ENCODE data around the gene ATP6AP1.

ATP6AP1 gene

DNA sequence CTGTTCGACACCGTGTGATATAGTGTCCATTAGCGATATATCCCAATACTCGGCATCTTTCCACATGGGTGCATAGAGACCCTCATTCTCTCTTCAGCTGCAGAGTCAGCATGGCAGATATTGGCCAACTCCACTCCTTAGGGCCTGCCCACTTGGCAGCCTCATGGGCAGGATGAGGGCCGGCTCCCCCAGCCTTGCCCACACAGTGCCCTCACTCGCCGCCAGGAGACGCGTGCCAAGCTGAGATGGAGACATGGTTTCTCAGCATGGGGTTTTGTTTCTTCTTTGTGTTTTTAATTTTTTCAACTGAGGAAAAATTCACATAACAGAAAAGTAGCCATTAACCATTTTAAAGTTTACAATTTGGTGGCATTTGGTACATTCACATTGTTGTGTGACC lies 24.3 kb downstream of the ATP6AP1 start:
- no peak for DNase-seq

DNA sequence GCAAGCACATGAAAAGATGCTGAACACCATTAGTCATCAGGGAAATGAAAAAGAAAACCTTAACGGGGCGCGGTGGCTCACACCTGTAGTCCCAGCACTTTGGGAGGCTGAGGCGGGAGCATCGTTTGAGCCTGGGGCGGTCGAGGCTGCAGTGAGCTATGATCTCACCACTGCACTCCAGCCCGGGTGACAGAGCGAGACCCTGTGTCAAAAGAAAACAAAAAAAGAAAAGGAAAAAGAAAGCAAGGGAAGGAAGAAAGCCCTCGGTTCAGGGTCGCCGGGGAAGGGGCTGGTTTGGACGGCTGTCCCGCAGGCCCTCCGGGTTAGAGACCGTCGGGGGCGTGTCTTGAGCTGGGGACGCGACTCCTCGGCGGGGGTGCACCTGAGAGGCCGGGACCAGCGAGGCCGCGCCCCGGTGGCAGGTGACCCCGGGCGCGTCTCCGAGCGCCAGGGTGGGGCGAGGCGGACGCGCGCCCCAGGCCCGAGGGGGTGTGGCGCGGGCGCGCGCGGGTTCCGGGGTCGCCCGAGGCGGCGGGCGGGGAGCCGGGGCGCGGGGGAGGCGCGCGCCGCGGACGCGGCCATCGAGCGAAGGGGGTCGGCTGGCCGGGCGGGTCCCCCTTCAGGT lies 29.1 kb downstream of the ATP6AP1 start:
- no peak for DNase-seq

DNA sequence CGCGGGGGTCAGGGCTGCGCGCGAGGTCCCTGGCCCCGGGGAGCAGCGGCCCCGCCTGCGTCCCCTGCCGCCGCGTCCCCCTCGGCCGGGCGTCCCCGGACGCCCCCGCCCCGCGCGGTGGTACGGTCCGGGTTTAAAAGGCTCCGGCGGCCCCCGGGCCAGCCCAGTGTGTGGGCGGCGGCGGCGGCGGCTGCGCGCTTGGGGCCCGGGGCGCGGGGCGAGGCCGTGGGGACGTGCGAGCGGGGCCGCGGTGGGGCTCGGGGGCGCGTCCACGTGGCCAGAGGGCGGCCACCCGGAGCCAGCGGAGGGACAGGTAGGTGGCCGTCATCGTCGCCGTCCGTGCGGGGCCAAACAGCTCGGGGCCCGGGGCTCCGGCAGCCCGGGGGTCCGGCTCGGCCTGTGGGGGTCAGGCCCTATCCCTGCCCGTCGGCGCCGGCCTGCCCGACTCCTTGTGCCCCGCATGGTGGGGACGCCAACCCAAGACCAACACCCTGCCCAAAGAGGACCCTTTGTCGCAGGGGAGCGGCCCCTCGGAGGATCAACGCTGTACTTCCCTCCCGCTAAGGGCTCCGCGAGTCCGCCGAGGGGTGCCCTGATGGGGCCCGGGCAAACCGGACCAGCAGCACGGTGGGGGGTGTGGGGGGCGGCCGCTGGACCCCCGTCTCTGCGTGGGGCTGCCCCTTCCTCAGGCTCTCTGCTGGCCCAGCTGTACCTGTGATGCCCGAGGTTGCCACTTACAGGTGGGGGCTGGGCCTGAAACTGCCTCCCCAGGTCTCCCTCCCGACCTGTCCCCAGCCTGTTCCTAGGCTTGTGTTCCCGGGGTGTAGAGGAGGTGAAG lies 29.9 kb downstream of the ATP6AP1 start, which contains the start of gene PLXNA3:
TSS of gene PLXNA3 (plus strand) at position 166 of the 838 bp plus-strand sequence. CDS start 1,903 bp downstream, outside the sequence.
- DNase-seq: no peak

DNA sequence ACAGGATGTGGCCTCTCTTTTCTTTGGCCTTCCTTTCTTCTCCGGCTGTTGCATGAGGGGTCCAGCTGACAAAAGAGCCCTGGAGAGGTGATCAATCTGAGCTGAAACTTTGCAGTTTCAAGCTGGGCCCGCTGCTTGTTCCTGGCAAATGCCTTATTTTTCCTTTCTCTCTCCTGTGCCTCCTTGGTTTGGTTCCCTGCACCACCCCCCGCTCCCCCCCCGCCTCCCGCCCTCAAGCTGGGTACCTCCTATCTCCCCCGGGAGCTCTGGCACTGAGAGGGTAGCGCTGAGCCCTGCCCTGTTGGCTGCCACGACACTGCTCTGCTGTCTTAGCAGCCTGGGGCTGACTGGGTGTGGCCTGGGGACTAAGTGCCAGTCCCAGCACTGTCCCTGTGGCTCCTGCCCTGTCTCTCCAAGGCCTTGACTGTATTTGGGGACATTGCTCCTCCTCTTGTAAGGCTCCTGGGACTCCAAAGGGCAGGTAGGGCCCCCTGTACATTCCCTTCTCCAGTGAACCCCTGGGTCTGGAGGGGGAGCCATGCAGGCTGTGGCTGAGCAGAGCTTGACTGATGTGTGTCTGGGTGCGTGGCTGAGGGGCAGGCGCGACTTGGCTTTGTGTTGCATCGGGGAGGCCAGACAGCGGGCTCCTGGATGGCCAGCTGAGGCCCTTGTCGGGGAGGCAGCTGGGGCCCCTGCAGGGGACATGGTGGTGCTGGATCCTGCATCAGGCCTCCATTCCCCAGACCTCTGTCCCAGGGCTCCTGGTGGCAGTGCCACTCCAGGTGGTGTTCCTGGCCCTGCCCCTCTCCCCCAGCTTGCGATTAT lies 30.7 kb downstream of the ATP6AP1 start:
- DNase-seq: no peak

DNA sequence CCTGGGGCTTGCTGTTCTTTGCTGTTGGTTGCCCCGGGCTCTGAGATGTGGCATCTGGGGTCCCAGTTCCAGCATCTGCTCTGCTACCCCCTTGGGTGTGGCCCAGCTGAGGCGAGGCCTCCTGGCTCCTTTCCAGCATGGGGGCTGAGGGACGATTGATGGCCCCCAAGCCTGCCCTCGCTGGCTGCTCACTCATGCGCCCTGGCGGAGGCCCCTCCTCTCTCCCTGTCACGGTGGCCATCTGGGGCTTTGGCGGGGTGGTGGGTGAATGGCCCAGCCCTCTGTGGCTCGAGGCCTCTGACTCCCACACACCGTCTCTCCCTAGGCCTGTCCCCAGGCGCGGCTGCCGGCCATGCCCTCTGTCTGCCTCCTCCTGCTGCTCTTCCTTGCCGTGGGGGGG lies 31.4 kb downstream of the ATP6AP1 start:
- no peak for DNase-seq

DNA sequence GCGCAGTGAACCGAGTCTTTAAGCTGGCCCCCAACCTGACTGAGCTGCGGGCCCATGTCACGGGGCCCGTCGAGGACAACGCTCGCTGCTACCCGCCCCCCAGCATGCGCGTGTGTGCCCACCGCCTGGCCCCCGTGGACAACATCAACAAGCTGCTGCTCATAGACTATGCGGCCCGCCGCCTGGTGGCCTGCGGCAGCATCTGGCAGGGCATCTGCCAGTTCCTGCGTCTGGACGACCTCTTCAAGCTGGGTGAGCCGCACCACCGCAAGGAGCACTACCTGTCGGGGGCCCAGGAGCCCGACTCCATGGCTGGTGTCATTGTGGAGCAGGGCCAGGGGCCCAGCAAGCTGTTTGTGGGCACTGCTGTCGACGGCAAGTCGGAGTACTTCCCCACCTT lies 31.8 kb downstream of the ATP6AP1 start:
- DNase-seq: no peak

DNA sequence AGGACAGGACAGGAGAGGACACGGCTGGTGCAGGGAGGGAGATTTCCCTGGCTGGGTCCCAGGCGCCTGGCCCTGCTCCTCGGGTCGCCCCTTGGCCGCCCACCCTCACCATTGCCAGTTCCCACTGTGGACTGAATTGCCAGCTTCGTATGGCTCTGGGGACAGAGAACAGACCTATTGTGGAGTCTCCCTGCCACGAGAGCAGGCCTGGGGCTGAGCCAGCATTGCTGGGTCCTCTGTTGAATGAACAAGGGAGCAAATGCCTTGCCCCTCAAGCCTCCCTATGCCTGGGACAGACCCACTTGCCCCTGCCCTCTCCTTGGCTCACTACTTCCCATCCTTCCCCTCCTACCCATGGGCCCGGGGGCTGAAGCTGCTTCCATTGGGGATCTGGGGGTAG lies 33.9 kb downstream of the ATP6AP1 start:
- DNase-seq: no peak

DNA sequence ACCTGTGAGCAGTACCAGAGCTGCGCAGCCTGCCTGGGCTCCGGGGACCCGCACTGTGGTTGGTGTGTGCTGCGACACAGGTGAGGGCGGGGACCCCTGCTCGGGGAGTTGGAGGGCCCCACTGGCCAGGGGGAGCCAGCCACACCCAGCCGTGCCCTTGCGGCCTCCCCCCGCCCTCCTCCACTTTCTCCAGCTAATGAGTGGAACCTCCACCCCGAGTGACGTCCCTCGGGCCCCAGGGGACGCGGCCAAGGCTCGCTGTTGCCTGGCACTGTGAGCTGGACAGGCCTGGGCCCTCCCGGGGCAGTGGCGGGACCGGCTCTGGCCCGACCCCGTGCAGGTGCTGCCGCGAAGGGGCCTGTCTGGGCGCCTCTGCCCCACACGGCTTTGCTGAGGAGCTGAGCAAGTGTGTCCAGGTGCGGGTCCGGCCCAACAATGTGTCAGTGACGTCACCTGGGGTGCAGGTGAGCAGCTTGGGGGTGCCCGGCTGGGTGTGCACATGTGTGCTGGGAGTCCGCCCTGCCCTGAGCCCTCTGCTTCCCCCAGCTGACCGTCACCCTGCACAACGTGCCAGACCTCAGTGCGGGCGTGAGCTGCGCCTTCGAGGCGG lies 35.2 kb downstream of the ATP6AP1 start:
- no peak for DNase-seq

DNA sequence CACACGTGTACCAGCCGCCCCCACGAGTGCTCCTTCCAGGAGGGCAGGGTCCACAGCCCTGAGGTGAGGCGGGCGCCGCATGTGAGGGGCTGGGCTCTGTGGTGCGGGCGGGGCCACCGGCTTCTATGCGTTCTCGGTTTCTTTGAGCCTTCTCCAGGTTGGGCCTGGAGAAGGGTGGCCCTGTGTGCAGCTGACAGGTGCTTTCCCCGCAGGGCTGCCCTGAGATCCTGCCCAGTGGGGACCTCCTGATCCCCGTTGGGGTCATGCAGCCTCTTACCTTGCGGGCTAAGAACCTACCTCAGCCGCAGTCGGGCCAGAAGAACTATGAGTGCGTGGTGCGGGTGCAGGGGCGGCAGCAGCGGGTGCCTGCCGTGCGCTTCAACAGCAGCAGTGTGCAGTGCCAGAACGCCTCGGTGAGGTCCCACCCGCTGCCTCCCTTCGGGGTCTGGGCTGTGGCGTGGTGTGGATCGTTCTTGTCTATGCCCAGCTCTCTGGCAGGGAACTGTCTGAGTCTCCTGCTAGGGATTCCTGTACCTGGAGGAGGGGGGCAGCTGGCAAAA lies 36.4 kb downstream of the ATP6AP1 start:
- DNase-seq: no peak

DNA sequence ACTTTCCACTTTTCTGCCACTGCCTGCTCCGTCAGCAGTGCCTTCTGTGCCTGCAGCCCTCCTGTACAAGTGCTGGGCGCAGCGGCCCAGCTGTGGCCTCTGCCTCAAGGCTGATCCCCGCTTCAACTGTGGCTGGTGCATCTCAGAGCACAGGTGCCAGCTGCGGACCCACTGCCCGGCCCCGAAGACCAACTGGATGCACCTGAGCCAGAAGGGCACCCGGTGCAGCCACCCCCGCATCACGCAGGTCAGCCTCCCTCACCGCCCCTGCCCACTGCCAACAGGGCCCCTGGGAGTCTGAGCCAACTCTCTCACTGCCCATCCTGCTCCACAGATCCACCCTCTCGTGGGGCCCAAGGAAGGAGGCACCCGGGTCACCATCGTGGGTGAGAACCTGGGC lies 37.1 kb downstream of the ATP6AP1 start:
- DNase-seq: no peak

DNA sequence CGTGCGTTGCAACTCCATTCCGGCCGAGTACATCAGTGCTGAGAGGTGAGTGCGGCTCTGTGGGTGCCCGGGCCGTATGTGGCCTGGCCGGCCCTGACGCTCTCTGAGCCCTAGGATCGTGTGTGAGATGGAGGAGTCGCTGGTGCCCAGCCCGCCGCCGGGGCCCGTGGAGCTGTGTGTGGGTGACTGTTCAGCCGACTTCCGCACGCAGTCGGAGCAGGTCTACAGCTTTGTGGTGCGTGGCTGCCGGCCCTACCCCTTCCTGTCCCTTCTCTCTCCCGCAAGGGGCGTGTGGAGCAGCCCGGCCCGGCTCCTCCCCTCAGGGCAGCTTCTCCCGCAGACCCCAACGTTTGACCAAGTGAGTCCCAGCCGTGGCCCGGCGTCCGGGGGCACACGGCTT lies 37.6 kb downstream of the ATP6AP1 start:
- DNase-seq: no peak

DNA sequence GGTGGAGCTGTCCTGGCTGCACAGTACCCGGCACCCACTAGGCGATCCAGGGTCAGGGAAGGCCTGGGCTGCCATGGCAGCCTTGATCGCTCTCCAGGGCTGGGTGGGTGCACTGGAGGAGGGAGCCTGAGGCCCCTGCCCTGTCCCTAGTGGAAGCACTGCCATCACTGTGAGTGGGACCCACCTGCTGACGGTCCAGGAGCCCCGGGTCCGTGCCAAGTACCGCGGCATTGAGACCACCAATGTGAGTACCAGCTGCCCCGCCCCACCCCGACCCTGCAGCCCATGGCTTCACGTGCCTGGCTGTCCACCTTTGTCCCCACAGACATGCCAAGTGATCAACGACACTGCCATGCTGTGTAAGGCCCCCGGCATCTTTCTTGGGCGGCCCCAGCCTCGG lies 38.4 kb downstream of the ATP6AP1 start:
- no peak for DNase-seq

DNA sequence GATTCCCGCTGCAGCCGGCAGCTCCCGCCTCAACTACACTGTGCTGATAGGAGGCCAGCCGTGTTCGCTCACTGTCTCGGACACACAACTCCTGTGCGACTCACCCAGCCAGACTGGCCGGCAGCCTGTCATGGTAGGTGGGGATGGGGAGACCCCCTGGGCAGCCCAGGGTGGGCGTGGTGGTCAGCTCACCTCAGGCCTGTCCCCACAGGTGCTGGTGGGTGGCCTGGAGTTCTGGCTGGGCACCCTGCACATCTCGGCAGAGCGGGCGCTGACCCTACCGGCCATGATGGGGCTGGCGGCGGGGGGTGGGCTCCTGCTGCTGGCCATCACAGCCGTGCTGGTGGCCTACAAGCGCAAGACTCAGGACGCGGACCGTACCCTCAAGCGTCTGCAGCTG lies 39.1 kb downstream of the ATP6AP1 start:
- DNase-seq: no peak

DNA sequence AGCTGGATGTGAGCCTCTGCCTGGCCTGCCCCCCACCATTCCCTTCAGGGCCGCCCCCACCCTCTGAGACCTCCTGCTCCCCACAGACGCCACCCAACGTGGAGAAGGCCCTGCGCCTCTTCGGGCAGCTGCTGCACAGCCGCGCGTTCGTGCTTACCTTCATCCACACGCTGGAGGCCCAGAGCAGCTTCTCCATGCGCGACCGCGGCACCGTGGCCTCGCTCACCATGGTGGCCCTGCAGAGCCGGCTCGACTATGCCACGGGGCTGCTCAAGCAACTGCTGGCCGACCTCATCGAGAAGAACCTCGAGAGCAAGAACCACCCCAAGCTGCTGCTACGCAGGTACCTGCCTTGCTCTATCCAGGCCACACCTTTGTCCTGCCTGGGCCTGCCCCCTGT lies 39.7 kb downstream of the ATP6AP1 start:
- DNase-seq: no peak

DNA sequence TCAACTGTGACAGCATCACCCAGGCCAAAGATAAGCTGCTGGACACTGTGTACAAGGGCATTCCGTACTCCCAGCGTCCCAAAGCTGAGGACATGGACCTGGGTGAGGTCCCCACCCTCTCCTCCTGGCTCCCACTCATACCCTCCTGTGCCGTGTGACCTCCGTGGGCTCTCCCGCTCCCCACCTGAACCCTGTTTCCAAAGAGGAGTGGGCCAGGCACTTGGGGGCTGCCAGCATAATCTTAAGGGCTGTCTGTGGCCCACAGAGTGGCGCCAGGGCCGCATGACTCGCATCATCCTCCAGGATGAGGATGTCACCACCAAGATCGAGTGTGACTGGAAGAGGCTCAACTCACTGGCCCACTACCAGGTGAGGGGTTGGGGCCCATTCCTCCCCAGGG lies 40.6 kb downstream of the ATP6AP1 start:
- no peak for DNase-seq

DNA sequence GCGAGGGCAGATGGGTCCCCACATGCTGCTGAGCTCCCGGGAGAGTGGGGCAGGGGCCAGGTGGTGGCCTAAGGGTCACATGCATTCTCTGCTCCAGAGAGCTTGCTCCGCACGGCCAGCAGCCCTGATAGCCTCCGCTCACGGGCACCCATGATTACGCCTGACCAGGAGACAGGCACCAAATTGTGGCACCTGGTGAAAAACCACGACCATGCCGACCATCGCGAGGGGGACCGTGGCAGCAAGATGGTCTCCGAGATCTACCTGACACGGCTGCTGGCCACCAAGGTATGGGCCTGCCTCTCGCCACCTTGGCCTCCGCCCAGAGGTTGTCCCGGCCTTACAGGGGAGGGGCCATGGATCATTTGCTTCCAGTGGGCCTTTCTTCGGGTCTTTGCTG lies 41.4 kb downstream of the ATP6AP1 start:
- no peak for DNase-seq

DNA sequence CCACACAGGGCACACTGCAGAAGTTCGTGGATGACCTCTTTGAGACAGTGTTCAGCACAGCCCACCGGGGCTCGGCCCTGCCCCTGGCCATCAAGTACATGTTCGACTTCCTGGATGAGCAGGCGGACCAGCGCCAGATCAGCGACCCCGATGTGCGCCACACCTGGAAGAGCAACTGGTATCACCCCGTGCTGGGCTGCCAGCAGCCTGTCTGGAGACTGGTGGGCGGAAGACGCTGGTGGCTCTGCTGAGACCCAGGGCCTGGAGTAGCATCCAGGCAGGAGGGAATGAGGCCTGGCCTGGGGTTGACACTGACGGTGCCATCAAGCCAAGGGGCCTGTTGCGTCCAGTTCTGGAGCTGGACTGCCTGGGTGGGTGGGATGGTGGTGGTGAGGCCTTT lies 42.0 kb downstream of the ATP6AP1 start:
- DNase-seq: no peak

DNA sequence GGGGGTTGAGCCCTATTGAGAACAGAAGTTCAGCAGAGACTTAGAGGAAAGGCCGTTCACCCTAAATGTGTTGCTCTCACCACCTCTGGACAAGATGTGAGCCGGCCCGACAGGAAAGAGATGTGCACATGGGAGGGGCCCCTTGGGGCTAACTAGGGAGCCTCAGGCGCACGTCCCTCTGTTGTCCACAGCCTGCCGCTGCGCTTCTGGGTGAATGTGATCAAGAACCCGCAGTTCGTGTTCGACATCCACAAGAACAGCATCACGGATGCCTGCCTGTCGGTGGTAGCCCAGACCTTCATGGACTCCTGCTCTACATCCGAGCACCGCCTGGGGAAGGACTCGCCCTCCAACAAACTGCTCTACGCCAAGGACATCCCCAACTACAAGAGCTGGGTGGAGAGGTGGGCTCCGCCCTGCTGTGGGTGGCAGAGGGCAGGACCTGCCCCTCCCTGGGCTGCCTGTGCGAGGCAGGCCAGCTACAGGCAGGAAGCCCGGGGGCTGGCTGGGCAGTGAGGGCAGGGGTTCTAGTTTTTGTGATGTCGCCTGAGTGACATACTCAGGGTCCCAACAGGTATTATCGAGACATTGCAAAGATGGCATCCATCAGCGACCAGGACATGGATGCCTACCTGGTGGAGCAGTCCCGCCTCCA lies 42.6 kb downstream of the ATP6AP1 start:
- no peak for DNase-seq

DNA sequence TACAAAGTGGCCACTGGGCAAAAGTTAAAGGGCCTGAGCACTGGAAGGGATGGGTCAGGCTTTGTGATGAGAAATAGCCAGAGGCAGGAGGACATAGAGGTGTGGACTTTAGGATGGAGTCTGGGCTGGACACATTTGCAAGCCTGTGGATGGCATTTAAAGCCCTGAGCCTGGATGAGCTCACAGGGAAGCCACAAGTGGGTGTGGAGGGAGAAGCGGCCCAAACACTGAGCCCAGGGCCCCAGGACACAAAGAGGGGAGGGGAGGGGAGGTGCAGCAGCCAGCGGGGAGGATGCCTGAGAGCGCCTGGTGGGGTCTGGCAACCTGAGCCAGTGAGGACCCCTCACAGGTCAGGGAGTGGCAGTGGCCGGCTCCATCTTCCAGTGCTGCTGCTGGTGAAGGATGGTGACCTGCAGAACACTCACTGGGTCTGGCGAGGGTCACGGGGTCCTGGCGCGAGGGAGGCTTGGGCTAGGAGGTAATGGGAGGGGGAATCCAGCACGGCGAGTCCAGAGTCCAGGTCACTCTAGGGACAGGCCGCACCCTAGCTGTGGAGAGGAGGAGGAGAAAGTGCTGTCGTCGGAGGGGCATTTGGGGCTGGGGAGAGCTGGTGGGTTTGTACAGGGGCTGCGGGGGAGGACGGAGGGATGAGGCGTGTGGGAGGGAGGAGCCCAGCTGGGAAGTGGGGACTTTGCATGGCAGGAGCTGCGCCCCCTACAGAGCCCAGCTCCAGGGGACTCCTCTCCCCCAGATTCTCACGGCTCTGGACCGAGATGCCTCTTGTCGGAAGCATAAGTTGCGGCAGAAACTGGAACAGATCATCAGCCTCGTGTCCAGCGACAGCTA lies 43.6 kb downstream of the ATP6AP1 start:
- no peak for DNase-seq

DNA sequence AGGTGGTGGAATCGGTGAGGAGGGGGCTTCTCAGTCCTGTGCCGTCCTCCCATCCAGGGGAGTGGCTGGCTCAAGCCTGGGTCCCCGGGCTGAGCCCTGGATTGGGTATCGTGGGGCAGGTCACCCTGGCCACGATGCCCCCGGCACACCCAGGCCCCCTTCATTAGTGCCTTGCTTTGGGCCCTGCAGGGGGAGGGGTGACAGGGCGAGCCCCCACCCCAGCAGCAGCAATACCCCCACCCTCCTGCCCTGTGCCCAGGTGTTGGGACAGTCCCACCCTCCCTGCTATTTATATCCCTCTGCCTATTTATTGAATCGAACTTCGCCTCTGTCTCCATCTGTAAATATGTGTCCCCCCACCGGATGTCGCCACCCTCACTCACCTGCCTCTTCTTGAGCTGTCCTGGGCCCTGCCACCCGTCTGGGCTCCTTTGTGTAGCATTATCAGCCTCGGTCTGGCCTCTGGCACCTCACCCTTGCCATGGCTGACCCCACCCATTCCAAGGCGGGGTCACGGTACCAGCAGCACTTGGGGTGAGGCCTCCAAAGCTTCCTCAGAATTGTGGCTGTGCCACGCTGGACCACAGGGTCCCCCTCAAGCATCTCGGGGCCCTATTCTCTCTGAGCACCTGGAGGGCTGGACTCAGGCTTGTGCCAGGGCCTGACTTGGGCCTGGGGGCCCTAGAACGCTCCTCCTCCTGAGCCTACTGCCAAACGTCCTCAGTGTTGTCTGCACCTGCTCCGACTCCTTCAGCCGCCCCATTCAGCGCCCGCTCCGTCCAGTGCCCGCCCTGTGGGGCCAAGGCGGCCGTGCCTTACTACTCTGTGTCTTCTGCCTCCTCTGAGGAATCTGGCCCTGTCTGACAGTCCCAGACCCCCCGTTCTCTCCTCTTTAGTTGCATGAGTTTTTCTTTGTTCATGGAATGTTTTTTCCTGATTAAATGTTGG lies 44.5 kb downstream of the ATP6AP1 start:
- DNase-seq: no peak
